Measurements from ENCODE around the gene SLC7A6OS. TPM values are rescaled to one million over a fixed set of nuclear protein-coding genes. Genes with fewer than 3 reads are reported as not detected.
A peak's percentile ranks its signal among the peaks of the same experiment; 100 is the strongest.

SLC7A6OS gene
- total RNA-seq, 2 donors from 2014 or later, result 15.2 to 16.6 TPM

GRCh38 chr16:68274441-68274840 is 36.3 kb downstream of the SLC7A6OS start:
- Histone ChIP-seq H3K9me3 (no peaks in the 10 kb centered on the region), H3K27me3 (no peaks in the 10 kb centered on the region), H3K27ac (no peak overlapping the region), H3K9ac (ENCODE audit: low read depth in 2 of 2, low read length in 2 of 2) (peak overlapping the region in 1 of 2 donors; percentile 35), H3K4me1 (peaks cover 6% of the 10 kb centered on the region), H3K36me3 (no peaks in the 10 kb centered on the region), H3K4me3 (no peak overlapping the region)
- intact Hi-C loops (cut with DNase I), result no loop called here
- no peak for DNase-seq
- TF ChIP-seq, protein P1, sequence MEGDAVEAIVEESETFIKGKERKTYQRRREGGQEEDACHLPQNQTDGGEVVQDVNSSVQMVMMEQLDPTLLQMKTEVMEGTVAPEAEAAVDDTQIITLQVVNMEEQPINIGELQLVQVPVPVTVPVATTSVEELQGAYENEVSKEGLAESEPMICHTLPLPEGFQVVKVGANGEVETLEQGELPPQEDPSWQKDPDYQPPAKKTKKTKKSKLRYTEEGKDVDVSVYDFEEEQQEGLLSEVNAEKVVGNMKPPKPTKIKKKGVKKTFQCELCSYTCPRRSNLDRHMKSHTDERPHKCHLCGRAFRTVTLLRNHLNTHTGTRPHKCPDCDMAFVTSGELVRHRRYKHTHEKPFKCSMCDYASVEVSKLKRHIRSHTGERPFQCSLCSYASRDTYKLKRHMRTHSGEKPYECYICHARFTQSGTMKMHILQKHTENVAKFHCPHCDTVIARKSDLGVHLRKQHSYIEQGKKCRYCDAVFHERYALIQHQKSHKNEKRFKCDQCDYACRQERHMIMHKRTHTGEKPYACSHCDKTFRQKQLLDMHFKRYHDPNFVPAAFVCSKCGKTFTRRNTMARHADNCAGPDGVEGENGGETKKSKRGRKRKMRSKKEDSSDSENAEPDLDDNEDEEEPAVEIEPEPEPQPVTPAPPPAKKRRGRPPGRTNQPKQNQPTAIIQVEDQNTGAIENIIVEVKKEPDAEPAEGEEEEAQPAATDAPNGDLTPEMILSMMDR (IDR thresholded peaks at IDR 0.05), result no peak

DNA sequence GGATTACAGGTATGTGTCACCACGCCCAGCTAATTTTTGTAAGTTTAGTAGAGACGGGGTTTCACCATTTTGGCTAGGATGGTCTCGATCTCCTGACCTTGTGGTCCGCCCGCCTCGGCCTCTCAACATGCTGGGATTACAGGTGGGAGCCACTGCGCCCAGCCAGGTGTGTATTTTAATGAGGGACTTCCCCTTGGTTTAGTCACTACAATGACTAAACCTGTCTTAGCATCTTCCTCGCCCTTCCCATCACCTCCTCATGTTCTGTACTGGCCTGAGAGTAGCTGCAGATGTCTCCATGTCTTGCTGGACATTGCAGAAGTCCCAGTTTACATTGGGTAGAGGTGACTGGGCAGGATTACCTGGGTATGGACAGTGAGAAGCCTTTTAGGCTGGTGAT is 36.9 kb downstream of the SLC7A6OS start:
- intact Hi-C loops (cut with DNase I), result no loop called here
- no peak overlapping the region for H3K9ac ChIP-seq (ENCODE audit: low read depth in 2 of 2, low read length in 2 of 2)
- H3K9me3 ChIP-seq, result no peaks in the 10 kb centered on the region
- no peak for DNase-seq
- TF ChIP-seq, protein P1 (IDR thresholded peaks at IDR 0.05), result no peak
- no peak overlapping the region for H3K27ac ChIP-seq
- H3K4me3 ChIP-seq, result no peak overlapping the region
- no peaks in the 10 kb centered on the region for H3K27me3 ChIP-seq
- H3K4me1 ChIP-seq, result peaks cover 6% of the 10 kb centered on the region
- H3K36me3 ChIP-seq, result no peaks in the 10 kb centered on the region

DNA sequence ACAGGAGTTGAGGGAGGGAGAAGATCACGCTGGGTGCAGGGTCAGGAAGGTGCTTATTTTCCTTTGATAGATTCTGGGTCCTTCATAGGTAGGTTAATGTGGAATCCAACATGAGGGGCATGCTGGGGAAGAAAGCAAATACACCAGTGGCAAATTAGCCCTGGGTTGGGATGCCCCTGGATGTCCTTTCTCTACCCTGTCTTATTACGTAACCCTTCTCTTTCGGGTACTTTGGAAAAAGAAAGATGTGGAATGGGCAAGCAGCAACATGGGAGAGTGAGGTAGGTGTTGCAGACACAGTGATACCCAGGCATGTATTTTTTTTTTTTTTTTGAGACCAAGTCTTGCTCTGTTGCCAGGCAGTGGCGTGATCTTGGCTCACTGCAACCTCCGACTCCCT is 37.3 kb downstream of the SLC7A6OS start:
- Histone ChIP-seq H3K9ac (ENCODE audit: low read depth in 2 of 2, low read length in 2 of 2) (no peak overlapping the region), H3K4me1 (peaks cover 6% of the 10 kb centered on the region), H3K9me3 (no peaks in the 10 kb centered on the region), H3K36me3 (no peaks in the 10 kb centered on the region), H3K27ac (no peak overlapping the region), H3K4me3 (no peak overlapping the region), H3K27me3 (no peaks in the 10 kb centered on the region)
- TF ChIP-seq, protein P1 (IDR thresholded peaks at IDR 0.05), result no peak
- no peak for DNase-seq
- intact Hi-C loops (cut with DNase I), result no loop called here

DNA sequence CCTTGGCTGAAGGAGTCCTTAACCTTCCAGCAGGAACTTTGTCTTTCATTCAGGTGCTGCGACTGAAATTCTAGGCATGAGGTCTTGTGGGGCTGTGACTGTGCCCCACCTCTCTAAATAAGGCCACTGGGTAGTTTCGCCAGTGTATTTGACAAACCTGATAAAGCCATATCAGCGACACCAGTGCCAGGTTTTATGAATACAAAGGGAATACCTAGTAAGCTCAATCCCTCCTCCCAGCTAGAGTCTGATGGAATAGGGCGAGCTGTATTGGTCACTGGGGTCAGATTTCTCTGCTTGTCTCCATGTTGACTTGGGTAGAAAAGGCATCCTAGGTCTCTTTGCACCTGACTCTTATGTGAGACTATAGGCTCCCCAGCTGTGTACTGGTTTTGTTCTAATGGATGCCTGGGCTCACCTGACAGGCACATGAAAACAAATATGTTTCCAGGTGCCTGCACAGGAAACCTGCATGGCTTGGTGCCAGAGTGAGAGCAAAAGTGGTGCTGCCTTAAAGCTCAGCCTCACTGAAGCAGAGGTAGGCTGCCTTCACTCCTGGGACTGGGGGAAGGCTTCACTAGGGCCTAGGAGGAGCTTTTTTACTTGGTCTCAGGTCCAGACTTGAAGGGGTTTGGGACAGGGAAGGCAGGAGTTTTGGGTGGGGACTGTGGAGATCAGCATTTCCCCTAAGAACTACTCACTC is 38.1 kb downstream of the SLC7A6OS start:
- no peaks in the 10 kb centered on the region for H3K27me3 ChIP-seq
- TF ChIP-seq, protein P1 (IDR thresholded peaks at IDR 0.05), result no peak
- intact Hi-C loops (cut with DNase I), result no loop called here
- no peaks in the 10 kb centered on the region for H3K36me3 ChIP-seq
- H3K9me3 ChIP-seq, result no peaks in the 10 kb centered on the region
- H3K4me3 ChIP-seq, result no peak overlapping the region
- DNase-seq, result peak; percentile 31
- peaks cover 6% of the 10 kb centered on the region for H3K4me1 ChIP-seq
- H3K9ac ChIP-seq (ENCODE audit: low read depth in 2 of 2, low read length in 2 of 2), result peak overlapping the region in 1 of 2 donors; percentile 1
- no peak overlapping the region for H3K27ac ChIP-seq

DNA sequence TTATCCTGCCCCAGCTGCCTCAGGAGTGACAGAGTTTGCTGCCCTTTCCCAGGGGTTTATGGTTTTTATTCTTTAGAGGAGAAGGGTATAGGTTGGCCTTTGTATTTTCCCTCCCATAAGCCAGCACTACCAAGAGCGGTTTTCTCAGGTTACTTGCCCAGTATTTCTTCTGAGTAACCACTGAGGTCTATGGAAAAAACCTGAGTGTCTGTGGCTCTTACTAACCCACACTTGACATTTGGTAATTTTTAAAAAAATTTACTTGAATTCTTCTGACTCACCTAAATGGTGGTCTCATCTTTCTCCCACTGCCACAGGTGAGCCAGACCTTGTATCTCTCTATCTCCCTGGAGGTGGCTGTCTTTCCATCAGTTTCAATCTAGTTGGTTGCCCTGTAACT is 40.4 kb downstream of the SLC7A6OS start:
- Histone ChIP-seq H3K4me3 (no peak overlapping the region), H3K9me3 (no peaks in the 10 kb centered on the region), H3K27ac (no peak overlapping the region), H3K36me3 (no peaks in the 10 kb centered on the region), H3K9ac (ENCODE audit: low read depth in 2 of 2, low read length in 2 of 2) (no peak overlapping the region), H3K27me3 (no peaks in the 10 kb centered on the region), H3K4me1 (peaks cover 12% of the 10 kb centered on the region)
- intact Hi-C loops (cut with DNase I), result no loop called here
- TF ChIP-seq, protein P1 (IDR thresholded peaks at IDR 0.05), result no peak
- DNase-seq, result no peak

Measured in colonic mucosa (tissue), 4 donors.